SK-N-SH (cell line): Measurements from ENCODE around the gene IRF3. TPM values are rescaled to one million over a fixed set of nuclear protein-coding genes. Genes with fewer than 3 reads are reported as not detected.

Source experiments
- CTCF ChIA-PET: fragments of 300-600, 350-600 bp; formaldehyde crosslinking; extraction: SDS; loops from one replicate; lab custom pipeline; 2021; lab: Yijun Ruan, JAX
- POLR2A ChIA-PET: fragments of 350-600 bp; sonication (Branson Sonifier 250); formaldehyde crosslinking; extraction: SDS; loops from one replicate; lab custom pipeline; 2020; ENCODE audit warnings: antibody characterized with exemption, inconsistent platforms; lab: Yijun Ruan, JAX
- DNase-seq: peaks from one replicate; pipeline ENCODE4 v3.0.0; 2012
- H2AFZ ChIP-seq: fragments of 200-600 bp; sonication (generic); 2 replicates; pipeline ENCODE4 v1.8.1; 2016; ENCODE audit warnings: antibody characterized with exemption, mild to moderate bottlenecking, low read depth
- H3F3A ChIP-seq: fragments of 200-600 bp; sonication (generic); replicated peaks from 2 replicates; pipeline ENCODE3; 2016; ENCODE audit warnings: antibody characterized with exemption, mild to moderate bottlenecking; ENCODE audit not compliant: insufficient read depth
- H3K27ac ChIP-seq, 2 experiments: fragments of 200-500 bp in 1 of 2; fragments of 200-600 bp in 1 of 2; sonication (Bioruptor generic) in 1 of 2; sonication (generic), shearing (Covaris generic) in 1 of 2; 2 replicates each; pipeline versions ENCODE4 v1.5.1 to v1.6.1; 2014 to 2016; ENCODE audit warnings: low read depth in 2 of 2, inconsistent platforms in 1 of 2, low read length in 1 of 2, mild to moderate bottlenecking in 1 of 2, mixed read lengths in 1 of 2
- H3K27me3 ChIP-seq: fragments of 200-600 bp; sonication (generic), shearing (Covaris generic); 2 replicates; pipeline ENCODE4 v1.6.1; 2016; ENCODE audit warnings: mixed run types; ENCODE audit not compliant: insufficient read depth
- H3K36me3 ChIP-seq, 2 experiments: fragments of 200-500 bp in 1 of 2; fragments of 200-600 bp in 1 of 2; sonication (Bioruptor generic) in 1 of 2; sonication (generic) in 1 of 2; replicated peaks in 1 of 2; 2 replicates each; pipeline versions ENCODE3 to v1.5.1; 2014 to 2016; ENCODE audit warnings: low read length in 1 of 2, mild to moderate bottlenecking in 1 of 2; ENCODE audit not compliant: insufficient read depth in 2 of 2, control insufficient read depth in 1 of 2
- H3K4me1 ChIP-seq, 2 experiments: fragments of 200-500 bp in 1 of 2; fragments of 200-600 bp in 1 of 2; sonication (Bioruptor generic) in 1 of 2; sonication (generic), shearing (Covaris generic) in 1 of 2; 2 replicates each; pipeline versions ENCODE4 v1.5.1 to v1.6.1; 2014 to 2016; ENCODE audit warnings: low read depth in 1 of 2, low read length in 1 of 2, mixed run types in 1 of 2; ENCODE audit not compliant: insufficient read depth in 2 of 2, control insufficient read depth in 1 of 2
- H3K4me2 ChIP-seq: fragments of 200-600 bp; sonication (generic), shearing (Covaris generic); 2 replicates; pipeline ENCODE4 v1.6.1; 2017; ENCODE audit warnings: mixed run types
- H3K4me3 ChIP-seq, 2 experiments: fragments of 200-500 bp in 1 of 2; fragments of 200-600 bp in 1 of 2; sonication (Bioruptor generic) in 1 of 2; sonication (generic), shearing (Covaris generic) in 1 of 2; 2 replicates each; pipeline versions ENCODE4 v1.5.1 to v1.8.1; 2014 to 2016; ENCODE audit warnings: low read depth in 2 of 2, inconsistent platforms in 1 of 2, low read length in 1 of 2, mild to moderate bottlenecking in 1 of 2, mixed read lengths in 1 of 2, moderate library complexity in 1 of 2
- H3K79me2 ChIP-seq: fragments of 200-600 bp; sonication (generic); 2 replicates; pipeline ENCODE4 v1.8.1; 2017; ENCODE audit warnings: mild to moderate bottlenecking; ENCODE audit not compliant: insufficient read depth
- H3K9ac ChIP-seq: fragments of 200-600 bp; sonication (generic); 2 replicates; pipeline ENCODE4 v1.6.1; 2017; ENCODE audit warnings: mixed run types
- H3K9me2 ChIP-seq: fragments of 200-600 bp; sonication (generic); 2 replicates; pipeline ENCODE4 v1.6.1; 2017; ENCODE audit warnings: mixed run types
- H3K9me3 ChIP-seq: fragments of 200-600 bp; sonication (generic); 2 replicates; pipeline ENCODE4 v1.6.1; 2017; ENCODE audit warnings: mixed run types, mild to moderate bottlenecking, moderate library complexity
- H4K20me1 ChIP-seq: fragments of 200-600 bp; sonication (generic); 2 replicates; pipeline ENCODE4 v1.6.1; 2017; ENCODE audit warnings: mild to moderate bottlenecking, mixed run types; ENCODE audit not compliant: insufficient read depth
- ELF1 ChIP-seq: IDR thresholded peaks from 2 replicates; pipeline ENCODE4 v1.4.0; 2012
- EZH2phosphoT487 ChIP-seq: fragments of 200-600 bp; sonication (generic); IDR thresholded peaks from 2 replicates; pipeline ENCODE4 v1.6.1; 2017; ENCODE audit warnings: low read depth, mixed run types, mild to moderate bottlenecking, antibody characterized with exemption, moderate library complexity, borderline replicate concordance
- FOXJ3 ChIP-seq: sonication (generic); formaldehyde crosslinking; IDR thresholded peaks from 2 replicates; pipeline ENCODE4 v1.5.1; 2020; ENCODE audit warnings: mild to moderate bottlenecking, missing genetic modification reagents
- GABPA ChIP-seq: IDR thresholded peaks from 2 replicates; pipeline ENCODE4 v1.4.0; 2012; ENCODE audit warnings: low read depth, mild to moderate bottlenecking
- MEF2A ChIP-seq: IDR thresholded peaks from 2 replicates; pipeline ENCODE4 v1.4.0; 2012; ENCODE audit warnings: low read depth, borderline replicate concordance
- NRF1 ChIP-seq: IDR thresholded peaks from 2 replicates; pipeline ENCODE4 v1.6.1; 2012; ENCODE audit warnings: low read depth, mild to moderate bottlenecking, low read length
- RAD21 ChIP-seq: IDR thresholded peaks from 2 replicates; pipeline ENCODE4 v1.6.1; 2012; ENCODE audit warnings: mild to moderate bottlenecking, low read length
- RFX5 ChIP-seq: IDR thresholded peaks from 2 replicates; pipeline ENCODE4 v1.6.1; 2012; ENCODE audit warnings: mild to moderate bottlenecking, improper control_type of control experiment, low read length
- SIN3A ChIP-seq: IDR thresholded peaks from 2 replicates; pipeline ENCODE4 v1.6.1; 2012; ENCODE audit warnings: low read depth, mild to moderate bottlenecking, low read length, moderate library complexity, borderline replicate concordance
- TAF1 ChIP-seq: IDR thresholded peaks from 2 replicates; pipeline ENCODE4 v1.6.1; 2012; ENCODE audit warnings: low read depth, mild to moderate bottlenecking, low read length, moderate library complexity, borderline replicate concordance
- YY1 ChIP-seq: IDR thresholded peaks from 2 replicates; pipeline ENCODE4 v1.4.0; 2012; ENCODE audit warnings: low read depth, mild to moderate bottlenecking
- WGBS: methylation state at CpG from one replicate; pipeline ENCODE4 v1.1.6; 2017; ENCODE audit warnings: low lambda C conversion rate; 5-methylcytosine and 5-hydroxymethylcytosine counted together
- polyA plus RNA-seq, 3 experiments: library from polyadenylated mRNA; depleted of rRNA; stranded (reverse); fragments of >200 nt; gene quantifications; 2 replicates each; pipeline ENCODE4 v1.2.3, GENCODE V29; 2012
- TF ChIP-seq, protein P1 (sequence below): IDR thresholded peaks from 2 replicates; pipeline ENCODE4 v1.4.0; 2012; ENCODE audit warnings: low read depth, borderline replicate concordance
- TF ChIP-seq, protein P2 (sequence below): fragments of 200-600 bp; sonication (generic); IDR thresholded peaks from 2 replicates; pipeline ENCODE4 v1.6.1; 2017; ENCODE audit warnings: antibody characterized with exemption, mild to moderate bottlenecking, moderate library complexity
- TF ChIP-seq, protein P3 (sequence below): IDR thresholded peaks from 2 replicates; pipeline ENCODE4 v1.4.0; 2012; ENCODE audit warnings: low read depth, borderline replicate concordance
- TF ChIP-seq, protein P4 (sequence below): fragments of 150-350 bp; IDR thresholded peaks from 2 replicates; pipeline ENCODE4 v1.6.1; 2016; ENCODE audit warnings: mild to moderate bottlenecking, low read depth, low read length

The IRF3 gene
- polyA plus RNA-seq, 1 of the 3 experiments (the other 2 are of a cell fraction), result 112 TPM

DNA sequence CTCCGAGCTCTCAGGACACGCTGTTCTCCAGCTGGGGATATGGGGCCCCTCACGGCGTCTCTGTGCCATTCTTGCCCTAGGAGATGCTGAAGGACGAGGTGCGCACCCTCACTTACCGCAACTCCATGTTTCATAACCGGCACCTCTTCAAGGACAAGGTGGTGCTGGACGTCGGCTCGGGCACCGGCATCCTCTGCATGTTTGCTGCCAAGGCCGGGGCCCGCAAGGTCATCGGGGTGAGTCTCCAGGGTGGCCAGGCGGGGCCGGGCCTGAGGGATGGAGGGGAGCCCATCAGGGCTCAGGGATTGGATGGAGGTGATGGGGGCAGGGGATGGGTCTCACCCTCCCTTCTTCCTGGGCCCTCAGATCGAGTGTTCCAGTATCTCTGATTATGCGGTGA, 16.2 kb upstream of the IRF3 start:
- no peaks in the 10 kb centered on the region for H3K9me2 ChIP-seq
- DNase-seq, result no peak
- H3F3A ChIP-seq, result peaks cover 10% of the 10 kb centered on the region
- no peak overlapping the region for H2AFZ ChIP-seq
- POLR2A ChIA-PET, result no interaction called here
- TF ChIP-seq EZH2phosphoT487 (no peak), GABPA (no peak), RFX5 (no peak), MEF2A (no peak), TAF1 (no peak), ELF1 (no peak)
- TF ChIP-seq, protein P1, sequence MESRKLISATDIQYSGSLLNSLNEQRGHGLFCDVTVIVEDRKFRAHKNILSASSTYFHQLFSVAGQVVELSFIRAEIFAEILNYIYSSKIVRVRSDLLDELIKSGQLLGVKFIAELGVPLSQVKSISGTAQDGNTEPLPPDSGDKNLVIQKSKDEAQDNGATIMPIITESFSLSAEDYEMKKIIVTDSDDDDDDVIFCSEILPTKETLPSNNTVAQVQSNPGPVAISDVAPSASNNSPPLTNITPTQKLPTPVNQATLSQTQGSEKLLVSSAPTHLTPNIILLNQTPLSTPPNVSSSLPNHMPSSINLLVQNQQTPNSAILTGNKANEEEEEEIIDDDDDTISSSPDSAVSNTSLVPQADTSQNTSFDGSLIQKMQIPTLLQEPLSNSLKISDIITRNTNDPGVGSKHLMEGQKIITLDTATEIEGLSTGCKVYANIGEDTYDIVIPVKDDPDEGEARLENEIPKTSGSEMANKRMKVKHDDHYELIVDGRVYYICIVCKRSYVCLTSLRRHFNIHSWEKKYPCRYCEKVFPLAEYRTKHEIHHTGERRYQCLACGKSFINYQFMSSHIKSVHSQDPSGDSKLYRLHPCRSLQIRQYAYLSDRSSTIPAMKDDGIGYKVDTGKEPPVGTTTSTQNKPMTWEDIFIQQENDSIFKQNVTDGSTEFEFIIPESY, result no peak
- TF ChIP-seq, all 33 proteins: peak for 0
- Histone ChIP-seq H4K20me1 (peaks cover 59% of the 10 kb centered on the region), H3K36me3 (peaks cover 35 to 41% of the 10 kb centered on the region in 2 experiments), H3K27me3 (no peaks in the 10 kb centered on the region), H3K79me2 (peaks cover 61% of the 10 kb centered on the region), H3K27ac (no peak overlapping the region), H3K4me3 (no peak overlapping the region), H3K9me3 (no peaks in the 10 kb centered on the region), H3K9ac (no peak overlapping the region), H3K4me1 (peaks cover 16 to 23% of the 10 kb centered on the region in 2 experiments; a peak in 3 of 4 replicates), H3K4me2 (no peak overlapping the region)
- 96% methylated on average over 19 of the region's 19 CpGs for WGBS
- CTCF ChIA-PET, result interaction anchor here (1.3 to 2.6 kb wide), 3 partner anchors 8 to 112 kb away, joined by 5 to 35 read pairs (median 24); partner anchors contain the start of genes ADM5 and CPT1C

DNA sequence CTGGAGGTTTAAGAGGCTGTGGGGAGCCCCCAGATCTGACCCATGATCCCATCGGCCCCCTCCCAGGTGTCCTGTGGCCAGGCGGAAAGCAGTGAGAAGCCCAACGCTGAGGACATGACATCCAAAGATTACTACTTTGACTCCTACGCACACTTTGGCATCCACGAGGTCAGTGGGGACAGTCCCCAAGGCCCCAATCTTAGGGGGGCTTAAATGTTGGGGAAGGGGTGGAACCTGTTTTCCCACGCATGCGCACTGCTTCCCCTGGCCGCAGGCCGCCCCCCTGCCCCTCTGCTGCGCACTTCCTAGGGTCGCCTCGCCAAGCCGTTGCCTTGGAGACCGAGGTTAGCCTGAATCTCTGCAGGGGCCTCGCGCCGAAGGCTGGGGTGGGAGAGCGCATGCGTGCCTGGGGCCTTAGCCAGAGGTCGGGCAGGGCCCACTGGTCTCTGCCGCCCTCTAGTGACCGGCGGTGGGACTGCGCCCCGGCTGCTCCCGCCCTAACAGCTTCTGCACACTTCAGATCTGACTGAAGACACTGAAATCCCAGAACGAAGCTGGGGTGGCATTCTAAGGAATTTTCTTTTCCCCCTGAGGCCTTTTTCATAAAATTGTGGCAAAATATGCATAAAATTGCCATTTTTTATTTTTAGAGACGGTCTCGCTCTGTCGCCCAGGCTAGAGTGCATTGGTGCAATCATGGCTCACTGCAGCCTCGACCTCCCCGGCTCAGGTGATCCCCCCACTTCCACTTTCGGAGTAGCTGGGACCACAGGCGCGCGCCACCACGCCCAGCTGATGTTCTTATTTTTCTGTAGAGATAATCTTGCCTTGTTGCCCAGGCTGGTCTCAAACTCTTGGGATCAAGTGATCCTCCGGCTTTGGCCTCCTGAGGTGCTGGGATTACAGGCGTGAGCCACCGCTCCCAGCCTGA, 15.0 kb upstream of the IRF3 start:
- H3K4me2 ChIP-seq, result peak overlapping the region; percentile 74
- H3K36me3 ChIP-seq, result peaks cover 33 to 35% of the 10 kb centered on the region in 2 experiments
- H3K79me2 ChIP-seq, result peaks cover 61% of the 10 kb centered on the region
- CTCF ChIA-PET, result interaction anchor here (0.6 to 2.6 kb wide), 24 partner anchors 8 to 201 kb away, joined by 3 to 35 read pairs (median 3); partner anchors contain the start of genes ADM5, CPT1C, FUZ and PRR12
- no peak overlapping the region for H2AFZ ChIP-seq
- H3K9me3 ChIP-seq, result no peaks in the 10 kb centered on the region
- H3K4me3 ChIP-seq, result peak overlapping the region in 1 of 2 experiments; percentile 45; a peak in 1 of 4 replicates
- no peak overlapping the region for H3K9ac ChIP-seq
- DNase-seq, result peak; percentile 96
- no peaks in the 10 kb centered on the region for H3K9me2 ChIP-seq
- peak overlapping the region; percentile 36 to 42; a peak in 2 of 4 replicates for H3K27ac ChIP-seq
- peaks cover 59% of the 10 kb centered on the region for H4K20me1 ChIP-seq
- 61% methylated on average over 20 of the region's 40 CpGs for WGBS
- POLR2A ChIA-PET, result no interaction called here
- H3K4me1 ChIP-seq, result peaks cover 20 to 25% of the 10 kb centered on the region in 2 experiments; a peak in 3 of 4 replicates
- H3K27me3 ChIP-seq, result no peaks in the 10 kb centered on the region
- H3F3A ChIP-seq, result peaks cover 10% of the 10 kb centered on the region
- TF ChIP-seq YY1, result no peak
- TF ChIP-seq, protein P1, result no peak
- peak; percentile 68 for TF ChIP-seq RAD21
- no peak for TF ChIP-seq GABPA
- TF ChIP-seq, protein P2, sequence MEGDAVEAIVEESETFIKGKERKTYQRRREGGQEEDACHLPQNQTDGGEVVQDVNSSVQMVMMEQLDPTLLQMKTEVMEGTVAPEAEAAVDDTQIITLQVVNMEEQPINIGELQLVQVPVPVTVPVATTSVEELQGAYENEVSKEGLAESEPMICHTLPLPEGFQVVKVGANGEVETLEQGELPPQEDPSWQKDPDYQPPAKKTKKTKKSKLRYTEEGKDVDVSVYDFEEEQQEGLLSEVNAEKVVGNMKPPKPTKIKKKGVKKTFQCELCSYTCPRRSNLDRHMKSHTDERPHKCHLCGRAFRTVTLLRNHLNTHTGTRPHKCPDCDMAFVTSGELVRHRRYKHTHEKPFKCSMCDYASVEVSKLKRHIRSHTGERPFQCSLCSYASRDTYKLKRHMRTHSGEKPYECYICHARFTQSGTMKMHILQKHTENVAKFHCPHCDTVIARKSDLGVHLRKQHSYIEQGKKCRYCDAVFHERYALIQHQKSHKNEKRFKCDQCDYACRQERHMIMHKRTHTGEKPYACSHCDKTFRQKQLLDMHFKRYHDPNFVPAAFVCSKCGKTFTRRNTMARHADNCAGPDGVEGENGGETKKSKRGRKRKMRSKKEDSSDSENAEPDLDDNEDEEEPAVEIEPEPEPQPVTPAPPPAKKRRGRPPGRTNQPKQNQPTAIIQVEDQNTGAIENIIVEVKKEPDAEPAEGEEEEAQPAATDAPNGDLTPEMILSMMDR, result peak; percentile 97
- TF ChIP-seq, protein P3, sequence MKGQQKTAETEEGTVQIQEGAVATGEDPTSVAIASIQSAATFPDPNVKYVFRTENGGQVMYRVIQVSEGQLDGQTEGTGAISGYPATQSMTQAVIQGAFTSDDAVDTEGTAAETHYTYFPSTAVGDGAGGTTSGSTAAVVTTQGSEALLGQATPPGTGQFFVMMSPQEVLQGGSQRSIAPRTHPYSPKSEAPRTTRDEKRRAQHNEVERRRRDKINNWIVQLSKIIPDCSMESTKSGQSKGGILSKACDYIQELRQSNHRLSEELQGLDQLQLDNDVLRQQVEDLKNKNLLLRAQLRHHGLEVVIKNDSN, result no peak
- no peak for TF ChIP-seq FOXJ3 (CRISPR knock-in tag)
- peak; percentile 44; the same call in 1 of the 2 replicates for TF ChIP-seq SIN3A
- TF ChIP-seq NRF1, result peak; percentile 77
- TF ChIP-seq, protein P4, sequence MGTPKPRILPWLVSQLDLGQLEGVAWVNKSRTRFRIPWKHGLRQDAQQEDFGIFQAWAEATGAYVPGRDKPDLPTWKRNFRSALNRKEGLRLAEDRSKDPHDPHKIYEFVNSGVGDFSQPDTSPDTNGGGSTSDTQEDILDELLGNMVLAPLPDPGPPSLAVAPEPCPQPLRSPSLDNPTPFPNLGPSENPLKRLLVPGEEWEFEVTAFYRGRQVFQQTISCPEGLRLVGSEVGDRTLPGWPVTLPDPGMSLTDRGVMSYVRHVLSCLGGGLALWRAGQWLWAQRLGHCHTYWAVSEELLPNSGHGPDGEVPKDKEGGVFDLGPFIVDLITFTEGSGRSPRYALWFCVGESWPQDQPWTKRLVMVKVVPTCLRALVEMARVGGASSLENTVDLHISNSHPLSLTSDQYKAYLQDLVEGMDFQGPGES, result no peak
